Activated naive CD8-positive, alpha-beta T cell treated with anti-CD3 and anti-CD28 coated beads, Interleukin-2, amount 10 ng/mL, durations not matched to agents 7 days and 5 days (primary cell): Measurements from ENCODE around the gene C11orf24. TPM values are rescaled to one million over a fixed set of nuclear protein-coding genes. Genes with fewer than 3 reads are reported as not detected.

Source experiments
- ATAC-seq: fragments of 150-1000 bp; cut with Tn5 transposase; one replicate; pipeline ENCODE4 v1.10.0; 2021; ENCODE audit warnings: low read depth, moderate library complexity
- POLR2A ChIA-PET: fragments of 350-600 bp; sonication (Branson Sonifier 250); formaldehyde crosslinking; loops from one replicate; lab custom pipeline; 2021; ENCODE audit warnings: antibody characterized with exemption; lab: Charles Lee
- DNase-seq: peaks from one replicate; pipeline ENCODE4 v3.0.0; 2021
- H3K27ac Mint-ChIP-seq: one replicate; pipeline ENCODE4 v1.8.0; 2022; ENCODE audit warnings: mild to moderate bottlenecking, mixed read lengths
- H3K27me3 Mint-ChIP-seq: one replicate; pipeline ENCODE4 v1.8.0; 2022; ENCODE audit warnings: mild to moderate bottlenecking, moderate library complexity, mixed read lengths
- H3K36me3 Mint-ChIP-seq: one replicate; pipeline ENCODE4 v1.8.0; 2021; ENCODE audit warnings: mild to moderate bottlenecking, mixed read lengths
- H3K4me1 Mint-ChIP-seq: one replicate; pipeline ENCODE4 v1.8.0; 2021; ENCODE audit warnings: mixed read lengths
- H3K4me3 Mint-ChIP-seq: one replicate; pipeline ENCODE4 v1.8.0; 2022; ENCODE audit warnings: mild to moderate bottlenecking, moderate library complexity, mixed read lengths
- H3K9me3 Mint-ChIP-seq: one replicate; pipeline ENCODE4 v1.8.0; 2021; ENCODE audit warnings: mixed read lengths
- total RNA-seq, 2 experiments: library from RNA; stranded (reverse); gene quantifications; one replicate each; pipeline ENCODE4 v1.2.3, GENCODE V29; 2021

The C11orf24 gene
- total RNA-seq, result 10 to 100 TPM; 23.1 to 23.5 TPM

DNA sequence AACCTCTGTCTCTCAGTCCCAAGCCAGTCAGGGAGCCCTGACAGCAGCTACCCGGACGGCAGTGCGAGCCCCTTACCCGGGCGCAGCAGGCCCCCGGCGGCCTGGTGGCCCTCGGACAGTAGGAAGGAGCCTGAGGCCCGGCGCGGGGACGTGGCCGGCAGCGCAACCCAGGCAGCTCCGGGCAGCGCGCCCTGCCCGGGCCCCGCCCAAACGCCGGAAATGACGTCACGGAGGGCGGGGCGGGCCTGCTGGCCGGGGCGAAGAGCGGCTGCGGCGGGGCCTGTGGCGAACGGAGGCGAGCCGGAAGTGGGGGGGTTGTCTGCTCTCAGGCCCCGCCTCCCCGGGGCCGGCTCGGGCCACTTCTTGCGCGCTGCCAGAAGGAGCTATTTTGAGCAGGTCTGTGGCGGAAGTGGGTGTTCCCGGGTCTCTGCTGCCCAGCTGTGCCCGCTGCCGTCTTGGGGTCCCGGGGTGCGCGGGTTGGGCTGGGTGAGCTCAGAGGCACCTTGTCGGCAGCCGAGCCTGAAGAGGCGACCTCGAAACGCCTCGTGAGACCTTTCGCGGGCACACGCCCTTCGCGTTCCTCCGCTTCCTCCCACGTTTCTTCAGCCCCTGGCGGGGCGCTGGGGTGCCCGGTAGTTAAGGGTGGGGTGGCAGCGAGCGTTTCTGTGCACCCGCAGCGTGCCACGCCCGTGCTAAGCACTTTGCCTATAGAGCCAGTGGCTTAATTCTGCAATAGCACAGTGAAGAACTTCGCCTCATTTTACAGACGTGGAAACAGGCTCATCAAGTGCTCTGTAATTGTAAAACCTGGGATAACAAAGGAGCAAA is at the start of gene C11orf24:
Gene C11orf24, minus strand, starts transcription at position 193 of the 828 bp plus-strand sequence. CDS start 8,206 bp downstream, outside the sequence.
- Mint-ChIP-seq H3K4me1 (peaks cover 30% of the 10 kb centered on the region), H3K27ac (peak within 1 kb of the TSS; percentile 99), H3K9me3 (no peaks in the 10 kb centered on the region), H3K27me3 (no peaks in the 10 kb centered on the region), H3K36me3 (peaks cover 15% of the 10 kb centered on the region), H3K4me3 (peak within 1 kb of the TSS; percentile 98)
- DNase-seq, result peak; percentile 99
- POLR2A ChIA-PET, result interaction anchor here (0.6 to 2.3 kb wide), 8 partner anchors 10 to 40 kb away, joined by 3 to 16 read pairs (median 6); partner anchors contain the start of gene LRP5
- ATAC-seq, result peak; percentile 92

DNA sequence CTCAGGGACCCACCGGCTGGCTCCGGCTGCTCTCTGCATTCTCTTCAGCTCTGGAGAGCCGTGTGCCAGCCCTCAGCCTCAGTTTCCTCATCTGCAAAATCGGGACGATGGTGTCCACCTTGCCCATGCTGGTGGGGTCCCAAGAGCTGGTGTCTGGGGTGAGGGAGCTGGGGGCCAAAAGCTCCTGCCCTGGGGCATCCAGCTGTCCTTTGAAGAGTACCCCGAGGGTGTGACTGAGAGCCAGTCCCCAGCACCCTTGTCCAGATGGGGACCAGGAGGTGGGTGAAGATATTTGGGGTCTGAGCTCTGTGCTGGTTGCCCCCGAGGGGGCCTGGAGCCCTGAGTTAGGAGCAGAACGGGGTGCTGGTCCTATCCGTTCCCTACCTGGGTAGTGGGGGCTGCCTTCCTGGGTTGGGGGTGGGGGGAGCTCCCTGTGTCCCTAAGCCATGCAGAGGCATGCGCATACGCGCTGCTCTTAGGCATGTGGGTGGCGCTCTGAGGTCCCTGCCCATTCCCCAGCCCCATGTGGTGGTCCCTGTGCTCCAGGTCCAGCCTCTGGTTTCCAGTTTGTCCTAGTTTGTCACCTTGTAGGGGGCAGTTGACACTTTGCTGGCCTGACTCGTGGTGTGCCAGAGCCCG is 45.5 kb upstream of the C11orf24 start:
- H3K4me3 Mint-ChIP-seq, result no peak overlapping the region
- DNase-seq, result no peak

GRCh38 chr11:68315171-68315920 is 43.6 kb upstream of the C11orf24 start:
- ATAC-seq, result no peak
- no peak for DNase-seq
- no peak overlapping the region for H3K27ac Mint-ChIP-seq
- POLR2A ChIA-PET, result interaction anchor here (0.6 kb wide), 1 partner anchor 38 kb away, joined by 4 read pairs; no protein-coding TSS in a partner anchor
- H3K4me1 Mint-ChIP-seq, result peaks cover 33% of the 10 kb centered on the region
- peak overlapping the region; percentile 92 for H3K4me3 Mint-ChIP-seq
- H3K9me3 Mint-ChIP-seq, result no peaks in the 10 kb centered on the region
- H3K36me3 Mint-ChIP-seq, result peaks cover 4% of the 10 kb centered on the region
- H3K27me3 Mint-ChIP-seq, result peaks cover 3% of the 10 kb centered on the region

More for the DNA sequence above, 45.5 kb upstream of the C11orf24 start:
- ATAC-seq, result no peak
- Mint-ChIP-seq H3K27ac (no peak overlapping the region), H3K27me3 (peaks cover 3% of the 10 kb centered on the region), H3K9me3 (no peaks in the 10 kb centered on the region), H3K4me1 (peaks cover 22% of the 10 kb centered on the region), H3K36me3 (peaks cover 7% of the 10 kb centered on the region)
- POLR2A ChIA-PET, result no interaction called here

GRCh38 chr11:68314203-68315170 is 42.7 kb upstream of the C11orf24 start:
- POLR2A ChIA-PET, result interaction anchor here (1.1 to 1.2 kb wide), 3 partner anchors 9 to 17 kb away, joined by 3 to 5 read pairs (median 4); no protein-coding TSS in a partner anchor
- H3K36me3 Mint-ChIP-seq, result peaks cover 4% of the 10 kb centered on the region
- ATAC-seq (no peak), DNase-seq (no peak)
- peaks cover 3% of the 10 kb centered on the region for H3K27me3 Mint-ChIP-seq
- H3K27ac Mint-ChIP-seq, result no peak overlapping the region
- no peaks in the 10 kb centered on the region for H3K9me3 Mint-ChIP-seq
- H3K4me1 Mint-ChIP-seq, result peaks cover 40% of the 10 kb centered on the region
- H3K4me3 Mint-ChIP-seq, result peak overlapping the region; percentile 92

DNA sequence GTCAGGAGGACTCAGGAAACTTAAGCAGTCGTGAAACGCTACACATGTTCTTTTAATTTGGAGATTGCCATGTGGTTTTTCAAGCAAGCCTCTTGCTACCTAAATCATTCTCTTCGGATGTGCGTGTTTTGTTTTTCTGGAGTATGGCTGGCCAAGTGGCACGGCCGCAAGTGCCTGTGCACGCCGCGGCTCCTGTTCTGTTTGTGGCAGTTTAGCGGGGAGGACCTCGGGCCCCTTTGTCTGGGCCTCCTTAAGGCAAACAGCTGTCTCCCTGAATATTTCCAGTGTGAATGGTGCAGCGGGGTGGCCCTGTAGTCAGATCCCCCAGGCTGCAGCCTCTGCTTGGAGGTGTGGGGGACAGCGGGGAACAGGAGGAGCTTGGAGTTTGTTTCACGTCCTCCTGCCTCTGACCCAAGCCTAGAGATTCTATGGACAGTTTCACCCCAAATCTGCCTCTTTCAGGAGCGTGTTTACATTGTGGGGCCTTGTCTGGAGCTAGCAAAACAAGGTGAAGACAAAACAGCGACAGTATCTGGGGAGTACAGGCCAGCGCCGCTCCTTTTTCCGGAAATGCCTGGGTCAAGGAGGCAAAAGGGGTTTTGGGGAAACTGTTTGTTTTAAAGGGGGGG is 41.9 kb upstream of the C11orf24 start:
- H3K4me1 Mint-ChIP-seq, result peaks cover 40% of the 10 kb centered on the region
- POLR2A ChIA-PET, result interaction anchor here (1.1 to 1.2 kb wide), 3 partner anchors 10 to 18 kb away, joined by 3 to 5 read pairs (median 4); no protein-coding TSS in a partner anchor
- H3K27ac Mint-ChIP-seq, result peak overlapping the region; percentile 65

DNA sequence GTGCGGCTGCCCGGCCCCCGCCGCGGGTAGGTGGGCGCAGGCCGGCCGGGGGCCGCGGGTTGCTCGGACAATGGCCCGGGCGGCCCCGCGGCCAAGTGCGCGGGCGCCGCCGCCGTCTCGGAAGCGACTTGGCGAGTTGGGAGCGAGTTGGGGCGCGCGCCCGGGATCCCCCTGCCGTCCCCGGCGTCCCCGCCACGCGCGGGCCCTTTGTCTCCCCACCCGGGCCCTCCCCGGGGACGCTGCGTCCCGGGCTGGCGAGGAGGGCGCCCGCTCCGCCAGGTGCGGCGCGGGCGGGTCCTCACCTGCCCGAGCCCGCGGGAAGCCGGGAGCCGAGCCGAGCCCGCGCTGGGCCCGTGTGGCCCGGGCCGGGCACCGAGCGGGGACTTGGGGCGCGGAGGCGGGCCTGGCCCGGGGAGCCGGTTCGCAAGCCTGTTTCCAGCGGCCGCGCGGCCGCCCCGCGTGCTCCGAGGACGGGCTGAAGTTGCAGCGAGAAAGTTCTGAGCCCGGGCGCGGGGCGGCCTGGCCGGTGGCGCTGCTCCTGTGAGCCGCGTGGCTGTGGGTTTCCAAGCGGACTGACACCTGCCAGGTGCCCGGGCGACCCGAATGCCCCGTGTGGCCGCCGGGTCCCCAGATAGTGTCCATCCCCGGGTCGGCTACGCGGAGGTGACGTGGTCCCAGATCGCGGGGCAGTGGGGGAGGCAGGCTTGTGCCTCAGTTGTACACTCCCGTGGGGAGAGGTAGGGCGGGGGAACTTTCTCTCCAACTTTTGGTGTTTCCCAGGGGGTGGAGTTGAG is 41.2 kb upstream of the C11orf24 start:
- Mint-ChIP-seq H3K4me1 (peaks cover 40% of the 10 kb centered on the region), H3K27me3 (peaks cover 3% of the 10 kb centered on the region), H3K27ac (peak overlapping the region; percentile 65), H3K4me3 (peak overlapping the region; percentile 92), H3K9me3 (no peaks in the 10 kb centered on the region), H3K36me3 (peaks cover 4% of the 10 kb centered on the region)
- POLR2A ChIA-PET, result interaction anchor here (1.2 kb wide), 2 partner anchors 15 to 19 kb away, joined by 4 to 5 read pairs; no protein-coding TSS in a partner anchor
- ATAC-seq (peak; percentile 40), DNase-seq (peak; percentile 66)

More for the DNA sequence above, 41.9 kb upstream of the C11orf24 start:
- Mint-ChIP-seq H3K4me3 (peak overlapping the region; percentile 92), H3K9me3 (no peaks in the 10 kb centered on the region), H3K27me3 (peaks cover 3% of the 10 kb centered on the region), H3K36me3 (peaks cover 4% of the 10 kb centered on the region)
- ATAC-seq (no peak), DNase-seq (no peak)

- Mint-ChIP-seq H3K9me3 (no peaks in the 10 kb centered on the region), H3K4me3 (peak within 1 kb of the TSS; percentile 92), H3K4me1 (peaks cover 40% of the 10 kb centered on the region)
These were observed 40.5 kb upstream of the C11orf24 start, which contains the start of gene LRP5 for GRCh38 chr11:68312117-68312779. TSS of gene LRP5 (plus strand) at chr11:68312591. CDS start at chr11:68312715, 124 bp downstream.

GRCh38 chr11:68311160-68312116 is 39.7 kb upstream of the C11orf24 start:
- Mint-ChIP-seq H3K36me3 (peaks cover 2% of the 10 kb centered on the region), H3K9me3 (no peaks in the 10 kb centered on the region), H3K4me1 (peaks cover 40% of the 10 kb centered on the region), H3K27ac (peak overlapping the region; percentile 6), H3K4me3 (peak overlapping the region; percentile 46), H3K27me3 (peaks cover 1% of the 10 kb centered on the region)
- POLR2A ChIA-PET, result interaction anchor here (0.6 to 1.8 kb wide), 3 partner anchors 10 to 40 kb away, joined by 3 to 7 read pairs (median 3); partner anchors contain the start of gene C11orf24
- ATAC-seq (no peak), DNase-seq (no peak)

More at GRCh38 chr11:68312117-68312779, 40.5 kb upstream of the C11orf24 start, which contains the start of gene LRP5:
- H3K36me3 Mint-ChIP-seq, result peaks cover 3% of the 10 kb centered on the region
- H3K27ac Mint-ChIP-seq, result peak within 1 kb of the TSS; percentile 65
- peaks cover 3% of the 10 kb centered on the region for H3K27me3 Mint-ChIP-seq
- POLR2A ChIA-PET, result interaction anchor here (1.8 kb wide), 1 partner anchor 40 kb away, joined by 7 read pairs; the partner anchor contains the start of gene C11orf24
- DNase-seq, result peak; percentile 64
- peak; percentile 57 for ATAC-seq

GRCh38 chr11:68309621-68310185 is 37.9 kb upstream of the C11orf24 start:
- DNase-seq (no peak), ATAC-seq (no peak)
- Mint-ChIP-seq H3K27ac (peak overlapping the region; percentile 53), H3K4me3 (no peak overlapping the region), H3K36me3 (peaks cover 2% of the 10 kb centered on the region), H3K27me3 (no peaks in the 10 kb centered on the region), H3K4me1 (peaks cover 41% of the 10 kb centered on the region), H3K9me3 (no peaks in the 10 kb centered on the region)
- POLR2A ChIA-PET, result no interaction called here
